BLaER1 treated with 17β-estradiol and CSF1 and Interleukin-3, amounts not matched to agents 10 nM and 100 nM (cell line): ENCODE measurements around the gene DRICH1.
"Not testable (repeated sequence)": the region's sequence is repeated elsewhere in the genome, so short reads cannot be mapped to it uniquely, and the experiment has no call there.

Source experiments
- H3K27ac ChIP-seq, 11 experiments: shearing (Covaris generic); formaldehyde crosslinking; 2 replicates each; pipeline ENCODE4 v1.8.1; 2022
- H3K27me3 ChIP-seq, 11 experiments: shearing (Covaris generic); formaldehyde crosslinking; 2 replicates each; pipeline ENCODE4 v1.8.1; 2022
- H3K36me3 ChIP-seq, 11 experiments: shearing (Covaris generic); formaldehyde crosslinking; 2 replicates each; pipeline ENCODE4 v1.8.1; 2022
- H3K4me1 ChIP-seq, 10 experiments: shearing (Covaris generic); formaldehyde crosslinking; 2 replicates each; pipeline ENCODE4 v1.8.1; 2022
- H3K4me2 ChIP-seq, 11 experiments: shearing (Covaris generic); formaldehyde crosslinking; 2 replicates each; pipeline ENCODE4 v1.8.1; 2022
- H3K4me3 ChIP-seq, 10 experiments: shearing (Covaris generic); formaldehyde crosslinking; 2 replicates each; pipeline ENCODE4 v1.8.1; 2022
- H3K9ac ChIP-seq, 11 experiments: shearing (Covaris generic); formaldehyde crosslinking; 2 replicates each; pipeline ENCODE4 v1.8.1; 2022
- H3K9me3 ChIP-seq, 11 experiments: shearing (Covaris generic); formaldehyde crosslinking; replicated peaks in 1 of 11; 2 replicates each; pipeline ENCODE4 v1.8.1; 2022
- H4K20me1 ChIP-seq, 11 experiments: shearing (Covaris generic); formaldehyde crosslinking; 2 replicates each; pipeline ENCODE4 v1.8.1; 2022
- Cebpa-rat ChIP-seq, 11 experiments: shearing (Covaris generic); IDR thresholded peaks; 2 replicates each; pipeline ENCODE4 v1.8.1; 2022

DRICH1 gene

DNA sequence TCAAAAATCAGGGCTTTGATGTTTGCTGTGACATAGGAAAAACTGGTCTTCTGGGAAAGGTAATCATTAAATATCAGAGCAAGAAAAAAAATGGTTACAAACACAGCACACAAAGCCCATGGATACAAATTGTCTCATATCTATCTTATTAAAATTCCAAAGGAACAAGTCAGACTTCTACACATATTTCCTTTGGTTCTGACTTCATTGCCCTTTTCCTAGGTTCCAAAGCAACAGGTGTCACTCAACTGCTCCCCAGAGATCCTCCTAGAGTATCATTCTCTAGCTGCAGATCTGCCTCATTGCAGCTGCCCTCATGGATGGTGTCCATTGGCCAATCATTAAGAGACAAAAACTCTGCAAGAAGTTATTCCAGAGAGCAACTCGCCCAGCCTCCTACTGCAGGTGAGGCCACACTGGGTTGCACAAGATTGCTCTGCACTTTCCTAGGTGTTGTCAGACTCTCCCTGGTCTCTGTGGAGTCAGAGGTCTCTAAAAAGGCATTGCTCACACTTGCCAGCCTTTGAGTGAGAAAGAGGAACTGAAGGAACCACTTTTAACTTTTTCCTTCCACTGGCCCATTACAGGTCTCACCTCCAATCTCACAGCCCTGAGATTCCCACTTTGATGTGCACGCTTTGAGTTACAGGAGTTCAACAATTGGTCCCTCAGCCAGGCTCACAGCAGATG lies 5.7 kb downstream of the DRICH1 start:
- Histone ChIP-seq H3K27ac (no peak overlapping the region), H3K4me1 (peaks cover 0 to 12% (median 8%) of the 10 kb centered on the region in 10 experiments; a peak in 12 of 20 replicates), H3K27me3 (no peaks in the 10 kb centered on the region), H3K4me2 (no peak overlapping the region), H3K9me3 (no peaks in the 10 kb centered on the region), H4K20me1 (no peaks in the 10 kb centered on the region), H3K36me3 (peaks cover 0 to 4% (median 0%) of the 10 kb centered on the region in 11 experiments; a peak in 1 of 22 replicates), H3K4me3 (no peak overlapping the region), H3K9ac (no peak overlapping the region)
- no peak for TF ChIP-seq Cebpa-rat (IDR thresholded peaks at IDR 0.05)

GRCh38 chr22:23622634-23623033 lies 9.5 kb downstream of the DRICH1 start:
- Histone ChIP-seq H3K27me3 (no peaks in the 10 kb centered on the region), H3K4me2 (no peak overlapping the region)

DNA sequence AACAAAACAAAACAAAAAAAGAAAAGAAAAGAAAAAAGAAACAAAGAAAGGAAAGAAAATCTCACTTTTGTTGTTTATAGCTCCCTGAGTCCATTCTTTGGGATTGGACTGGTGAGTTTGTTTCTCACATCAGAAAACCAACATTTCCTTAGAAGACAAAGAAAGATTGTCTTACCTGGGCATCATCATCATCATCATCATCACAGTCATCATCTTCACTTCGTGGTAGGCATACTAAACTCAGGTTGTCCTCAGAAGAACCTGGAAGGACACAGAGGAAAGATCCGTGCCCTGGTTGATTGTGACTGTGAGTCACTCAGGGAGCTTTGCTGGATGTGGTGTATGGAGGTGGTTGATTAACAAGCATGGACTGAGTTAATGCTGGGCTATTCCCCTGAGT lies 10.2 kb downstream of the DRICH1 start:
- H3K4me3 ChIP-seq, H3K36me3 ChIP-seq, H3K4me2 ChIP-seq, H3K4me1 ChIP-seq, H3K27me3 ChIP-seq, H4K20me1 ChIP-seq, H3K9ac ChIP-seq, H3K9me3 ChIP-seq, H3K27ac ChIP-seq: not testable (repeated sequence)

More at GRCh38 chr22:23622634-23623033, 9.5 kb downstream of the DRICH1 start:
- no peak for TF ChIP-seq Cebpa-rat (IDR thresholded peaks at IDR 0.05)
- Histone ChIP-seq H3K9me3 (no peaks in the 10 kb centered on the region), H3K36me3 (0 out of 22 replicates have a peak, but pooled peaks cover 0 to 5% (median 0%) of the 10 kb centered on the region in 11 experiments), H4K20me1 (no peaks in the 10 kb centered on the region), H3K27ac (no peak overlapping the region), H3K9ac (no peak overlapping the region), H3K4me3 (no peak overlapping the region), H3K4me1 (peaks cover 0 to 7% (median 4%) of the 10 kb centered on the region in 10 experiments; a peak in 10 of 20 replicates)

DNA sequence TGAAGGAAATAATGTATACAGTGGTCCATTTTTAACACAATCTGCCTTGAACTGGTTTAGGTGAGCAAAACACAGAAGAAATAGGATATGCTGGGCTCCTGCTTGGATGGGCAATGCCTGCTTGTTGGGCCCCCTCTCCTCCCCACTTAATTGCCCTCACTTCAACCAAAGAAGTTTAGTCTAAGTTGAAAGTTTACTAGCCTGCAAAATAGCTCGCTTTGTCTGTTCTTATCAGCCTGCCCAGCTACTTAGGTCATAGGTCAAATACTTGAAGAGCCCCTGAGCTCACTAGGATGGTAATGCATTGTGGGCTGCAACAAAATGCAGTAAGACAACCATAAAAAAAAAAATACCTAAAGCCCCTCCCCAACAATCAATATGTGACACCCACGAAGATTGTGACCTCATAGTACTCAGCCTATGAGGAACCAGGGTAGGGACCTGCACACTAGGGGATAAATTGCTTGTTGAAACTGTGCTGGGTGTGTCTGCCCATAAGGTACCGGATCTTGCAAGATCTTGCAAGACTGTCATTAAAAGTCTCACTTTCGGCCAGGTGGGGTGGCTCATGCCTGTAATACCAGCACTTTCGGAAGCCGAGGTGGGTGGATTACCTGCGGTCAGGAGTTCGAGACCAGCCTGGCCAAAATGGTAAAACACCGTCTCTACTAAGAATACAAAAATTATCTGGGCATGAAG lies 10.9 kb downstream of the DRICH1 start:
- Histone ChIP-seq H3K9ac (no peak overlapping the region), H3K27me3 (no peaks in the 10 kb centered on the region), H3K27ac (no peak overlapping the region), H3K9me3 (no peaks in the 10 kb centered on the region), H3K4me2 (no peak overlapping the region), H4K20me1 (no peaks in the 10 kb centered on the region), H3K4me1 (no peaks in the 10 kb centered on the region), H3K36me3 (0 out of 22 replicates have a peak, but pooled peaks cover 0 to 5% (median 0%) of the 10 kb centered on the region in 11 experiments), H3K4me3 (no peak overlapping the region)
- TF ChIP-seq Cebpa-rat (IDR thresholded peaks at IDR 0.05) = no peak

- no peak overlapping the region for H3K4me2 ChIP-seq
- no peak for TF ChIP-seq Cebpa-rat (IDR thresholded peaks at IDR 0.05)
- H3K27ac ChIP-seq = no peak overlapping the region
- H3K9me3 ChIP-seq = no peaks in the 10 kb centered on the region
- no peak overlapping the region for H3K9ac ChIP-seq
- no peaks in the 10 kb centered on the region for H3K36me3 ChIP-seq
- H4K20me1 ChIP-seq = peaks cover 0 to 9% (median 0%) of the 10 kb centered on the region in 11 experiments; a peak in 4 of 22 replicates
- no peak overlapping the region for H3K4me3 ChIP-seq
- H3K27me3 ChIP-seq = no peaks in the 10 kb centered on the region
- H3K4me1 ChIP-seq = peaks cover 0 to 4% (median 0%) of the 10 kb centered on the region in 10 experiments; a peak in 1 of 20 replicates
Measured at GRCh38 chr22:23613193-23613972, 18.7 kb downstream of the DRICH1 start.

DNA sequence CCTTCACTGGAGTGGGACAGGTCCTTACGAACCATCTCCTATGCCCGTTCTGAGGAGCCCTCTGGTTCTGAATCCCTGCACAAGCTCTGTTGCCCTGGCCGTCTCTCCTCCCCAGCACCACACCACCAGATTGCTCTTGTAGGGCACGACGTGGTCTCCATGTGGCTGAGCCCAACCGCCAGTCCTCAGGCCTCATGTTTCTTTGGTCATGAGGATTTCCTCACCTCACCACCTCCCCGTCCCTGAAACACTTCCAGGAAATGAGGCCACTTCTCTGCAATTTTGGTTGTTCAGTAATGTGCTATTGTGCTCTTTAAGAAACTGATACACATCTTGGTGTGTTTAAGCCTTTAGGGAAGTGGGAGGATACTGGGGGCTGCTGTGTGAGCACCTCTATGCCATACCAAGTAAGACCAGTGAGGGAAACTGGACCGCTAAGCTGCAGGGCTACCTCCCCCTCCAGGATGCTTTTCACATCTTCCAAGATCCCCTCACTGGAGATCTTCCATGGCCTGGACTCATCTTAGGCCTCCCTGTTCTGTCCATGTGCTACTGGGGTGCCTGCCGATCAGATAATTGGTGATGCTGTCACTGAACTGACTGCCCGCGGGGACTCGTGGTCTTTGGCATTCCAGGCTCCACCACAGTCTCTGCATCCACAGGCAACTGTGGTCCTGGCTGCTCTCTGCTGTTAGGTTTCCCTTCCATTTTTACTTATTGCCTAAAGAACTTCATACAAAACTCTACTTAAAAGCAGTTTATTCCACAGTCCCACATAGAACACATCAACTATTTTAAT lies 21.9 kb downstream of the DRICH1 start:
- Histone ChIP-seq H3K27me3 (no peaks in the 10 kb centered on the region), H3K9me3 (no peaks in the 10 kb centered on the region), H3K27ac (no peak overlapping the region), H3K4me2 (no peak overlapping the region), H3K36me3 (no peaks in the 10 kb centered on the region), H3K4me3 (no peak overlapping the region), H3K9ac (no peak overlapping the region), H3K4me1 (peaks cover 0 to 4% (median 0%) of the 10 kb centered on the region in 10 experiments; a peak in 1 of 20 replicates), H4K20me1 (peaks cover 0 to 18% (median 0%) of the 10 kb centered on the region in 11 experiments; a peak in 6 of 22 replicates)
- TF ChIP-seq Cebpa-rat (IDR thresholded peaks at IDR 0.05) = no peak

DNA sequence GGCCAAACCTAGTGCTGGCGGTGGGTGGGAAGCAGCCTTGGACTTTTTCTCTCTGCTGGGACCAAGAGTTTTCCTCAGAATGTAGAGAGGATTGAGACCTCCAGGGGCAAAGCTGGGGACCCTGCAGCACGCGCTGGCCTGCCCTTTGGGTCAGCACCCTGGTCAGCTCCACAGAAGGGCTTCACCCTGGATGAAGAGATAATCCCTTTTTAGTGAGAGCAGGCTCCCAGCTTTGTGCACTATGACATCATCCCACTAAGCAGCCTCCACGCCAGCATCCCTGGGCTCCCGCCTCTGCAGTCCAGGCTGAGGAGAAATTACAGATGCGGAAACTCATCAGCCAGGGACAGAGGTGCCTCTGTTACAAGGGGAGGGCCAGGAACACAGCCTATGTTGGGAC lies 23.5 kb downstream of the DRICH1 start:
- Histone ChIP-seq H3K4me2 (no peak overlapping the region), H4K20me1 (peaks cover 0 to 18% (median 0%) of the 10 kb centered on the region in 11 experiments; a peak in 6 of 22 replicates), H3K27me3 (no peaks in the 10 kb centered on the region), H3K9me3 (no peaks in the 10 kb centered on the region), H3K27ac (no peak overlapping the region), H3K4me3 (no peak overlapping the region), H3K36me3 (no peaks in the 10 kb centered on the region), H3K4me1 (peaks cover 0 to 5% (median 0%) of the 10 kb centered on the region in 10 experiments; a peak in 1 of 20 replicates), H3K9ac (no peak overlapping the region)
- TF ChIP-seq Cebpa-rat (IDR thresholded peaks at IDR 0.05) = no peak

GRCh38 chr22:23606204-23607131 lies 25.7 kb downstream of the DRICH1 start:
- TF ChIP-seq Cebpa-rat (IDR thresholded peaks at IDR 0.05) = no peak
- Histone ChIP-seq H3K4me2 (no peak overlapping the region), H4K20me1 (peaks cover 0 to 18% (median 0%) of the 10 kb centered on the region in 11 experiments; a peak in 6 of 22 replicates), H3K36me3 (no peaks in the 10 kb centered on the region), H3K27ac (no peak overlapping the region), H3K9ac (no peak overlapping the region), H3K4me1 (peaks cover 0 to 5% (median 0%) of the 10 kb centered on the region in 10 experiments; a peak in 1 of 20 replicates), H3K4me3 (no peak overlapping the region), H3K27me3 (no peaks in the 10 kb centered on the region), H3K9me3 (no peaks in the 10 kb centered on the region)
